H1 (cell line): ENCODE data around the gene GZMA. TPM values are rescaled to one million over a fixed set of nuclear protein-coding genes. Genes with fewer than 3 reads are reported as not detected.

Experiments
- CTCF ChIA-PET: fragments of 300-600 bp; sonication (Branson Sonifier 250); formaldehyde crosslinking; loops from one replicate; lab custom pipeline; 2021; ENCODE audit not compliant: partially characterized antibody; lab: Charles Lee
- POLR2A ChIA-PET: fragments of 300-600 bp; sonication (Branson Sonifier 250); formaldehyde crosslinking; loops from one replicate; lab custom pipeline; 2021; ENCODE audit warnings: inconsistent platforms; ENCODE audit not compliant: partially characterized antibody; lab: Charles Lee
- DNase-seq, 2 experiments: peaks; one replicate each; pipeline versions ENCODE4 v3.0.0 to v3.0.0-alpha.2; 2010 to 2022; ENCODE audit warnings: low spot score in 2 of 2, low read depth in 1 of 2, mixed read lengths in 1 of 2
- FAIRE-seq: peaks from 2 replicates; lab custom pipeline; 2011; peaks lifted over from hg19 to GRCh38; lab: Jason Lieb, UNC
- H2AFZ ChIP-seq: 2 replicates; pipeline ENCODE4 v1.8.1; 2012; ENCODE audit warnings: low read length, inconsistent platforms
- H2AK5ac ChIP-seq: 2 replicates; pipeline ENCODE4 v1.6.1; 2013; ENCODE audit warnings: low read depth, low read length
- H2BK120ac ChIP-seq: replicated peaks from 2 replicates; pipeline ENCODE3; 2013; ENCODE audit warnings: low read depth, low read length, inconsistent platforms
- H2BK12ac ChIP-seq: 2 replicates; pipeline ENCODE4 v1.6.1; 2013; ENCODE audit warnings: low read depth, low read length
- H2BK15ac ChIP-seq: 2 replicates; pipeline ENCODE4 v1.6.1; 2013; ENCODE audit warnings: low read length
- H2BK20ac ChIP-seq: 2 replicates; pipeline ENCODE4 v1.6.1; 2013; ENCODE audit warnings: low read length
- H2BK5ac ChIP-seq: 2 replicates; pipeline ENCODE4 v1.6.1; 2013; ENCODE audit warnings: low read depth, low read length
- H3K14ac ChIP-seq: 2 replicates; pipeline ENCODE4 v1.6.1; 2013; ENCODE audit warnings: inconsistent platforms; ENCODE audit not compliant: insufficient read length
- H3K18ac ChIP-seq: 2 replicates; pipeline ENCODE4 v1.6.1; 2013; ENCODE audit warnings: low read length; ENCODE audit errors: extremely low read depth
- H3K23ac ChIP-seq: 2 replicates; pipeline ENCODE4 v1.6.1; 2013; ENCODE audit warnings: inconsistent platforms; ENCODE audit not compliant: insufficient read length
- H3K23me2 ChIP-seq: 2 replicates; pipeline ENCODE4 v1.6.1; 2013; ENCODE audit warnings: low read depth, low read length
- H3K27ac ChIP-seq: 2 replicates; pipeline ENCODE4 v1.6.1; 2011; ENCODE audit warnings: low read depth, low read length, inconsistent platforms
- H3K27me3 ChIP-seq, 4 experiments: replicated peaks in 1 of 4; 1 replicate in 1 of 4; 2 replicates in 3 of 4; pipeline versions ENCODE4 v1.6.1 to v1.8.1; 2011 to 2013; ENCODE audit warnings: low read length in 3 of 4, mild to moderate bottlenecking in 3 of 4, inconsistent platforms in 2 of 4, mixed read lengths in 2 of 4, moderate library complexity in 1 of 4; ENCODE audit not compliant: control insufficient read depth in 3 of 4, insufficient read depth in 3 of 4; ENCODE audit errors: extremely low read depth in 1 of 4
- H3K36me3 ChIP-seq, 4 experiments: 2 replicates each; pipeline versions ENCODE4 v1.6.1 to v1.8.1; 2011 to 2013; ENCODE audit warnings: mild to moderate bottlenecking in 4 of 4, low read length in 3 of 4, moderate library complexity in 2 of 4, control low read depth in 1 of 4, inconsistent platforms in 1 of 4; ENCODE audit not compliant: insufficient read depth in 4 of 4, control insufficient read depth in 2 of 4
- H3K4ac ChIP-seq: replicated peaks from 2 replicates; pipeline ENCODE3; 2013; ENCODE audit warnings: low read length, low read depth, mixed read lengths, inconsistent platforms; ENCODE audit not compliant: insufficient read length
- H3K4me1 ChIP-seq, 4 experiments: replicated peaks in 1 of 4; 1 replicate in 1 of 4; 2 replicates in 3 of 4; pipeline versions ENCODE4 v1.6.1 to v1.8.1; 2011 to 2013; ENCODE audit warnings: low read length in 3 of 4, inconsistent platforms in 2 of 4, mixed read lengths in 1 of 4; ENCODE audit not compliant: insufficient read depth in 4 of 4, control insufficient read depth in 3 of 4
- H3K4me2 ChIP-seq, 2 experiments: 2 replicates each; pipeline versions ENCODE4 v1.6.1 to v1.8.1; 2011 to 2013; ENCODE audit warnings: low read depth in 2 of 2, low read length in 2 of 2, control low read depth in 1 of 2, inconsistent platforms in 1 of 2, mild to moderate bottlenecking in 1 of 2; ENCODE audit not compliant: insufficient read depth in 1 of 2
- H3K4me3 ChIP-seq, 4 experiments: fragments of 200-600, 300-600 bp in 1 of 4; sonication (generic), shearing (Covaris generic), sonication (Bioruptor Twin) in 1 of 4; 2 replicates each; pipeline versions ENCODE4 v1.5.1 to v1.8.1; 2011 to 2016; ENCODE audit warnings: low read length in 4 of 4, low read depth in 3 of 4, control low read depth in 2 of 4, inconsistent platforms in 2 of 4, mild to moderate bottlenecking in 2 of 4, mixed read lengths in 1 of 4, moderate library complexity in 1 of 4; ENCODE audit not compliant: insufficient read depth in 2 of 4; ENCODE audit errors: extremely low read depth in 1 of 4
- H3K56ac ChIP-seq: replicated peaks from 2 replicates; pipeline ENCODE3; 2013; ENCODE audit warnings: low read depth, mild to moderate bottlenecking, mixed read lengths, low read length, inconsistent platforms; ENCODE audit not compliant: insufficient read length
- H3K79me1 ChIP-seq: 2 replicates; pipeline ENCODE4 v1.6.1; 2013; ENCODE audit warnings: low read depth, low read length, control low read depth
- H3K79me2 ChIP-seq, 2 experiments: 2 replicates each; pipeline versions ENCODE4 v1.6.1 to v1.8.1; 2012 to 2013; ENCODE audit warnings: low read length in 2 of 2, mild to moderate bottlenecking in 2 of 2, inconsistent platforms in 1 of 2; ENCODE audit not compliant: insufficient read depth in 2 of 2, control insufficient read depth in 1 of 2
- H3K9ac ChIP-seq, 4 experiments: replicated peaks in 1 of 4; 1 replicate in 1 of 4; 2 replicates in 3 of 4; pipeline versions ENCODE4 v1.6.1 to v1.8.1; 2011 to 2013; ENCODE audit warnings: low read depth in 3 of 4, low read length in 3 of 4, control low read depth in 2 of 4, mild to moderate bottlenecking in 2 of 4, moderate library complexity in 2 of 4, inconsistent platforms in 1 of 4; ENCODE audit errors: extremely low read depth in 1 of 4
- H3K9me3 ChIP-seq, 2 experiments: 2 replicates each; pipeline versions ENCODE4 v1.6.1 to v1.8.1; 2012 to 2013; ENCODE audit warnings: mild to moderate bottlenecking in 2 of 2, moderate library complexity in 2 of 2, control low read depth in 1 of 2, inconsistent platforms in 1 of 2, low read depth in 1 of 2, low read length in 1 of 2, mixed read lengths in 1 of 2; ENCODE audit not compliant: insufficient read depth in 2 of 2
- H4K20me1 ChIP-seq, 2 experiments: replicated peaks in 1 of 2; 2 replicates each; pipeline versions ENCODE3 to v1.8.1; 2011 to 2013; ENCODE audit warnings: inconsistent platforms in 2 of 2, low read length in 2 of 2, mild to moderate bottlenecking in 1 of 2; ENCODE audit not compliant: insufficient read depth in 2 of 2, control insufficient read depth in 1 of 2
- H4K5ac ChIP-seq: 2 replicates; pipeline ENCODE4 v1.6.1; 2013; ENCODE audit warnings: low read length, low read depth, mixed read lengths, inconsistent platforms; ENCODE audit not compliant: insufficient read length
- H4K8ac ChIP-seq: 2 replicates; pipeline ENCODE4 v1.8.0; 2013; ENCODE audit warnings: mild to moderate bottlenecking, moderate library complexity, low read length, inconsistent platforms; ENCODE audit not compliant: insufficient read depth; ENCODE audit errors: extremely low read depth
- H4K91ac ChIP-seq: replicated peaks from 2 replicates; pipeline ENCODE3; 2013; ENCODE audit warnings: low read length, mixed read lengths, inconsistent platforms; ENCODE audit not compliant: insufficient read length
- BCL11A ChIP-seq, 2 experiments: IDR thresholded peaks; one replicate each; pipeline ENCODE4 v1.6.1; 2011; ENCODE audit warnings: low read depth in 2 of 2, low read length in 2 of 2, mild to moderate bottlenecking in 2 of 2
- NANOG ChIP-seq: IDR thresholded peaks from 2 replicates; pipeline ENCODE4 v1.6.1; 2011; ENCODE audit warnings: low read length, low read depth, mild to moderate bottlenecking, inconsistent platforms; ENCODE audit not compliant: insufficient read depth, poor library complexity, severe bottlenecking
- RNF2 ChIP-seq: fragments of 200-900, 300-1000 bp; sonication (generic); IDR thresholded peaks from 2 replicates; pipeline ENCODE4 v1.7.1; 2016; ENCODE audit warnings: borderline replicate concordance, low read depth, mild to moderate bottlenecking, antibody characterized with exemption, low read length; ENCODE audit not compliant: poor library complexity, severe bottlenecking; ENCODE audit errors: missing control alignments
- WGBS, 2 experiments: shearing (Covaris generic) in 1 of 2; methylation state at CpG; one replicate each; pipeline versions ENCODE4 v1.1.6 to v1.1.7; 2013 to 2015; ENCODE audit warnings: low lambda C conversion rate in 2 of 2, mixed read lengths in 2 of 2, inconsistent platforms in 1 of 2, low coverage in 1 of 2, missing lambda C conversion rate in 1 of 2; ENCODE audit not compliant: insufficient replicate concordance in 2 of 2, insufficient coverage in 1 of 2, insufficient read length in 1 of 2; ENCODE audit errors: extremely low coverage in 1 of 2, missing lambda C conversion rate in 1 of 2; 5-methylcytosine and 5-hydroxymethylcytosine counted together
- polyA plus RNA-seq, 7 experiments: library from polyadenylated mRNA; depleted of rRNA in 3 of 7; stranded (reverse) in 5 of 7; unstranded in 2 of 7; fragments of >200 nt in 5 of 7; fragments of 200-250 nt in 2 of 7; gene quantifications; 1 replicate in 5 of 7; 2 replicates in 1 of 7; 4 replicates in 1 of 7; pipeline versions ENCODE4 v1.2.1 to v1.2.3, GENCODE V29; 2011 to 2013; ENCODE audit warnings: missing spikeins in 2 of 7, mixed read lengths in 2 of 7
- total RNA-seq: library from RNA; stranded (reverse); fragmentation: NEBNext Ultra II Directional; extraction: Animal tissue kit (Norgen Biotek cat#: 25700); gene quantifications from 2 replicates; pipeline ENCODE4 v1.2.1, GENCODE V29; 2021

Gene GZMA
- total and polyA plus RNA-seq, 2 of the 8 experiments (the other 6 are each of a cell fraction or from before 2014, with no cell fraction given) = not detected

DNA sequence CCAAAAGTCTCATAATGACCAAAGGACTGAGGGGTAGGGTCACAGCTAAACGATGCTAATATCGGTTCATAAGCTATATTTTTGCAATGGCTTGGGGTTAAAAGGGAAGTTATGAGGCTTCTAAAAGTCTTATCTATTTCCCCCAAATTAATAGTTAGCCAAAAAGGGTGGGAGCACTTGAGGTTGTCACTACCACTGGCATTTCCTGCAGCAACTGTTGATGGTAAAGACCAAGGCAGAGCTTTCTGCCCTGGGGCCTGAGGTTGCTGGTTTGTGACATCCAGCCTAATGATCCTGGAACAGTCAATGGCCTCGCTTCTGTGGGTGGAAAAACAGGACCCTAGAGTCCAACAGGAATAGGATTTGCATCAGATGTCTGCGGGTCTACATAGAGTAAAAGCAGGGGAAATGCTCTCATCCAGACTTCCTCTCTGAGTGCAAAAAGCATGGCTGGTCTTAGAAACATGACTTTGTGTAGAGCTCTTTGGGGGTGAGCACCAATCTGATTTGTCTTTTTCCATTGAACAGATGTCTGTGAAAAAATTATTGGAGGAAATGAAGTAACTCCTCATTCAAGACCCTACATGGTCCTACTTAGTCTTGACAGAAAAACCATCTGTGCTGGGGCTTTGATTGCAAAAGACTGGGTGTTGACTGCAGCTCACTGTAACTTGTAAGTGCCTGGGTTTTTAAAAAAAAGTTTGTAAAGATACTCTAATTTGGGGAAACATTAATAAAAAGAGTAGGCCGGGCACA lies 2.7 kb downstream of the GZMA start:
- DNase-seq = no peak
- Histone ChIP-seq H3K36me3 (no peaks in the 10 kb centered on the region), H2BK5ac (no peak overlapping the region), H3K79me2 (no peaks in the 10 kb centered on the region), H2AFZ (no peak overlapping the region), H2AK5ac (no peak overlapping the region), H3K14ac (no peak overlapping the region), H3K18ac (no peak overlapping the region), H3K23ac (no peak overlapping the region), H2BK12ac (no peak overlapping the region), H3K27me3 (no peaks in the 10 kb centered on the region), H3K4me3 (no peak overlapping the region), H3K56ac (no peak overlapping the region), H4K5ac (no peak overlapping the region)
- CTCF ChIA-PET = interaction anchor here (1.2 kb wide), 2 partner anchors 68 to 238 kb away, joined by 3 to 5 read pairs; no protein-coding TSS in a partner anchor
- 90% methylated on average over 5 of the region's 5 CpGs; no CpG with 5 or more reads in 1 of the 2 experiments for WGBS, 2 experiments
- TF ChIP-seq NANOG (no peak), RNF2 (no peak), BCL11A (IDR thresholded peaks at IDR 0.05; ENCODE audit: low read depth in 2 of 2, low read length in 2 of 2) (no peak)
- TF ChIP-seq, all 59 proteins: peak for 0
- no peak overlapping the region for H2BK15ac ChIP-seq
- H2BK120ac ChIP-seq = no peak overlapping the region
- peaks cover 0 to 4% (median under 1%) of the 10 kb centered on the region in 4 experiments; a peak in 2 of 7 replicates for H3K4me1 ChIP-seq
- no peaks in the 10 kb centered on the region for H3K79me1 ChIP-seq
- H4K91ac ChIP-seq = no peak overlapping the region
- H3K4me2 ChIP-seq = no peak overlapping the region
- H3K23me2 ChIP-seq = no peaks in the 10 kb centered on the region
- FAIRE-seq = no peak
- H4K20me1 ChIP-seq = no peaks in the 10 kb centered on the region
- no peaks in the 10 kb centered on the region for H3K9me3 ChIP-seq
- H2BK20ac ChIP-seq = no peak overlapping the region
- POLR2A ChIA-PET = no interaction called here
- H3K4ac ChIP-seq = no peak overlapping the region
- H3K27ac ChIP-seq = no peak overlapping the region
- no peak overlapping the region for H3K9ac ChIP-seq
- no peak overlapping the region for H4K8ac ChIP-seq
